ENCODE measurements around the gene MAD2L1. TPM values are rescaled to one million over a fixed set of nuclear protein-coding genes. Genes with fewer than 3 reads are reported as not detected.

The MAD2L1 gene
- total and polyA plus RNA-seq, 2 of the 13 experiments (the other 11 are each of a cell fraction or from before 2014, with no cell fraction given) = 40.6 to 109 TPM

- TF ChIP-seq ZNF362 (CRISPR knock-in tag; IDR thresholded peaks at IDR 0.05; ENCODE audit: borderline replicate concordance) (no peak), E2F2 (CRISPR knock-in tag; IDR thresholded peaks at IDR 0.05; ENCODE audit: borderline replicate concordance) (no peak), SMC3 (IDR thresholded peaks at IDR 0.05; ENCODE audit: low read length) (no peak), NFAT5 (CRISPR knock-in tag; IDR thresholded peaks at IDR 0.05) (no peak), MYPOP (CRISPR knock-in tag; IDR thresholded peaks at IDR 0.05) (no peak), GRHL1 (CRISPR knock-in tag; conservative IDR thresholded peaks at IDR 0.05) (no peak), ZNF343 (CRISPR knock-in tag; IDR thresholded peaks at IDR 0.05) (no peak)
Observed at GRCh38 chr4:120007896-120008436, 58.7 kb downstream of the MAD2L1 start (continued).
